Measurements from ENCODE around the gene CFTR. TPM values are rescaled to one million over a fixed set of nuclear protein-coding genes. Genes with fewer than 3 reads are reported as not detected.

CFTR gene
- total RNA-seq, 1 donor from 2014 or later, result 0.06 TPM

- Histone ChIP-seq H3K9me3 (ENCODE audit: low read depth) (no peaks in the 10 kb centered on the region), H3K4me1 (peaks cover 20% of the 10 kb centered on the region), H4K20me1 (ENCODE audit: low read depth) (peaks cover 5% of the 10 kb centered on the region), H3K4me3 (peak overlapping the region; percentile 28), H3K79me2 (ENCODE audit: low read depth) (no peaks in the 10 kb centered on the region), H3K27ac (no peak overlapping the region), H3K27me3 (no peaks in the 10 kb centered on the region), H3F3A (ENCODE audit: low read depth) (peaks cover 12% of the 10 kb centered on the region), H3K36me3 (no peaks in the 10 kb centered on the region), H2AFZ (replicated peaks) (peak overlapping the region; percentile 66), H3K9ac (no peak overlapping the region), H3K4me2 (peak overlapping the region; percentile 67)
- peaks cover 31% of the 10 kb centered on the region for H3K4me1 Mint-ChIP-seq
- peak overlapping the region; percentile 11 for H3K27ac Mint-ChIP-seq
- no peaks in the 10 kb centered on the region for H3K9me3 Mint-ChIP-seq
- H3K4me3 Mint-ChIP-seq, result peak overlapping the region; percentile 44
- H3K36me3 Mint-ChIP-seq, result no peaks in the 10 kb centered on the region
- peaks cover 2% of the 10 kb centered on the region for H3K27me3 Mint-ChIP-seq (ENCODE audit: insufficient read depth, low read depth)
- peak; percentile 82 for DNase-seq (ENCODE audit: low spot score)
- TF ChIP-seq EZH2 (IDR thresholded peaks at IDR 0.05), result no peak
- TF ChIP-seq CTCF (IDR thresholded peaks at IDR 0.05), result no peak
- no peak for TF ChIP-seq EZH2phosphoT487 (IDR thresholded peaks at IDR 0.05)
Measured at GRCh38 chr7:117673367-117673766, 193.5 kb downstream of the CFTR start.

- peaks cover 20% of the 10 kb centered on the region for H3K4me1 ChIP-seq
- no peaks in the 10 kb centered on the region for H3K36me3 ChIP-seq
- H3F3A ChIP-seq (ENCODE audit: low read depth), result peaks cover 12% of the 10 kb centered on the region
- H3K27ac ChIP-seq, result no peak overlapping the region
- Mint-ChIP-seq H3K4me3 (no peak overlapping the region), H3K9me3 (no peaks in the 10 kb centered on the region), H3K27ac (no peak overlapping the region), H3K27me3 (ENCODE audit: insufficient read depth, low read depth) (peaks cover 2% of the 10 kb centered on the region), H3K36me3 (no peaks in the 10 kb centered on the region), H3K4me1 (peaks cover 31% of the 10 kb centered on the region)
- TF ChIP-seq CTCF (IDR thresholded peaks at IDR 0.05) (peak; percentile 54), EZH2 (IDR thresholded peaks at IDR 0.05) (no peak)
- H3K79me2 ChIP-seq (ENCODE audit: low read depth), result no peaks in the 10 kb centered on the region
- H3K4me3 ChIP-seq, result peak overlapping the region; percentile 28
- H3K4me2 ChIP-seq, result peak overlapping the region; percentile 67
- peaks cover 5% of the 10 kb centered on the region for H4K20me1 ChIP-seq (ENCODE audit: low read depth)
- no peak overlapping the region for H2AFZ ChIP-seq (replicated peaks)
- DNase-seq (ENCODE audit: low spot score), result no peak
- no peaks in the 10 kb centered on the region for H3K9me3 ChIP-seq (ENCODE audit: low read depth)
- no peaks in the 10 kb centered on the region for H3K27me3 ChIP-seq
- no peak overlapping the region for H3K9ac ChIP-seq
Measured at GRCh38 chr7:117673839-117674238, 194.0 kb downstream of the CFTR start.

- Histone ChIP-seq H3K27ac (no peak overlapping the region), H3K4me2 (no peak overlapping the region), H4K20me1 (ENCODE audit: low read depth) (peaks cover 5% of the 10 kb centered on the region), H3K9ac (no peak overlapping the region), H3F3A (ENCODE audit: low read depth) (peaks cover 12% of the 10 kb centered on the region), H3K36me3 (no peaks in the 10 kb centered on the region), H3K27me3 (no peaks in the 10 kb centered on the region), H3K4me1 (peaks cover 20% of the 10 kb centered on the region), H3K9me3 (ENCODE audit: low read depth) (no peaks in the 10 kb centered on the region), H3K4me3 (no peak overlapping the region), H3K79me2 (ENCODE audit: low read depth) (no peaks in the 10 kb centered on the region), H2AFZ (replicated peaks) (no peak overlapping the region)
- no peak overlapping the region for H3K27ac Mint-ChIP-seq
- H3K36me3 Mint-ChIP-seq, result no peaks in the 10 kb centered on the region
- TF ChIP-seq EZH2phosphoT487 (IDR thresholded peaks at IDR 0.05), result no peak
- no peak for TF ChIP-seq CTCF (IDR thresholded peaks at IDR 0.05)
- no peak for TF ChIP-seq EZH2 (IDR thresholded peaks at IDR 0.05)
- H3K4me1 Mint-ChIP-seq, result peaks cover 31% of the 10 kb centered on the region
- H3K9me3 Mint-ChIP-seq, result no peaks in the 10 kb centered on the region
- peaks cover 2% of the 10 kb centered on the region for H3K27me3 Mint-ChIP-seq (ENCODE audit: insufficient read depth, low read depth)
- DNase-seq (ENCODE audit: low spot score), result no peak
- H3K4me3 Mint-ChIP-seq, result no peak overlapping the region
Measured at GRCh38 chr7:117674617-117675016, 194.8 kb downstream of the CFTR start.

All from neural progenitor cell (in vitro differentiated cells).